HepG2 (cell line): Measurements from ENCODE around the gene LYG2. TPM values are rescaled to one million over a fixed set of nuclear protein-coding genes. Genes with fewer than 3 reads are reported as not detected.

Experiments used
- ATAC-seq: fragments of 200-7000 bp; cut with Tn5 transposase; 3 replicates; pipeline ENCODE4 v1.9.1; 2020; ENCODE audit warnings: mild to moderate bottlenecking, moderate library complexity
- BruUV-seq: library from RNA; stranded (reverse); fragments of 400-500 nt; replicated peaks from 2 replicates; lab custom pipeline; 2021; lab: Mats Ljungman, UMichigan
- CTCF ChIA-PET: fragments of 300-600 bp; formaldehyde crosslinking; extraction: SDS; loops from one replicate; lab custom pipeline; 2021; ENCODE audit warnings: low total read pairs, inconsistent platforms, low intra/inter-chr PET ratio; lab: Yijun Ruan, JAX
- POLR2A ChIA-PET: fragments of 350-600 bp; sonication (Branson Sonifier 250); formaldehyde crosslinking; loops from one replicate; lab custom pipeline; 2020; ENCODE audit warnings: antibody characterized with exemption, inconsistent platforms; lab: Yijun Ruan, JAX
- DNase-seq: peaks from one replicate; pipeline ENCODE4 v3.0.0-alpha.2; 2015; ENCODE audit warnings: low spot score
- FAIRE-seq: peaks from 3 replicates; lab custom pipeline; 2011; peaks lifted over from hg19 to GRCh38; lab: Jason Lieb, UNC
- H2AFZ ChIP-seq: one replicate; pipeline ENCODE4 v1.6.1; 2011; ENCODE audit warnings: low read length, inconsistent platforms
- H3K27ac ChIP-seq: fragments of 300-600 bp; 3 replicates; pipeline ENCODE4 v1.8.0; 2011; ENCODE audit warnings: mixed run types, mild to moderate bottlenecking, mixed read lengths, low read length, inconsistent platforms; ENCODE audit not compliant: insufficient read depth; ENCODE audit errors: extremely low read length
- H3K27me3 ChIP-seq, 2 experiments: fragments of 200-600 bp in 1 of 2; 2 replicates in 1 of 2; 3 replicates in 1 of 2; pipeline versions ENCODE4 v1.6.0 to v1.8.0; 2011; ENCODE audit warnings: low read length in 2 of 2, mild to moderate bottlenecking in 2 of 2, moderate library complexity in 2 of 2, inconsistent platforms in 1 of 2; ENCODE audit not compliant: insufficient read depth in 2 of 2, control insufficient read depth in 1 of 2
- H3K36me3 ChIP-seq, 2 experiments: fragments of 200-600 bp in 1 of 2; replicated peaks in 1 of 2; 2 replicates in 1 of 2; 3 replicates in 1 of 2; pipeline versions ENCODE4 v1.5.1 to v1.8.0; 2011; ENCODE audit warnings: low read length in 2 of 2, inconsistent platforms in 1 of 2; ENCODE audit not compliant: insufficient read depth in 2 of 2, control insufficient read depth in 1 of 2
- H3K4me1 ChIP-seq: 2 replicates; pipeline ENCODE4 v1.5.1; 2012; ENCODE audit warnings: low read length, inconsistent platforms; ENCODE audit not compliant: insufficient read depth
- H3K4me2 ChIP-seq: 2 replicates; pipeline ENCODE4 v1.6.0; 2011; ENCODE audit warnings: low read depth, low read length, inconsistent platforms
- H3K4me3 ChIP-seq, 3 experiments: fragments of 200-600 bp in 1 of 3; sonication (generic), shearing (Covaris generic) in 1 of 3; replicated peaks in 1 of 3; 2 replicates each; pipeline ENCODE4 v1.5.1; 2011 to 2016; ENCODE audit warnings: low read length in 3 of 3, inconsistent platforms in 2 of 3, low read depth in 2 of 3, mild to moderate bottlenecking in 2 of 3, control low read depth in 1 of 3, mixed read lengths in 1 of 3; ENCODE audit not compliant: insufficient read depth in 1 of 3
- H3K79me2 ChIP-seq: one replicate; pipeline ENCODE4 v1.6.1; 2011; ENCODE audit warnings: low read length, inconsistent platforms; ENCODE audit not compliant: insufficient read depth
- H3K9ac ChIP-seq: 2 replicates; pipeline ENCODE4 v1.6.0; 2011; ENCODE audit warnings: mild to moderate bottlenecking, low read depth, low read length, inconsistent platforms; ENCODE audit not compliant: insufficient read depth
- H3K9me3 ChIP-seq: 2 replicates; pipeline ENCODE4 v1.5.1; 2012; ENCODE audit warnings: mild to moderate bottlenecking, low read length
- H4K20me1 ChIP-seq: 2 replicates; pipeline ENCODE4 v1.6.0; 2011; ENCODE audit warnings: inconsistent platforms, mild to moderate bottlenecking, low read length, moderate library complexity; ENCODE audit not compliant: insufficient read depth
- IRX3 ChIP-seq: sonication (generic); formaldehyde crosslinking; IDR thresholded peaks from 2 replicates; pipeline ENCODE4 v1.8.1; 2023; ENCODE audit warnings: mild to moderate bottlenecking, low read depth, missing genetic modification reagents, borderline replicate concordance
- MAFF ChIP-seq: IDR thresholded peaks from 2 replicates; pipeline ENCODE4 v1.6.1; 2011; ENCODE audit warnings: low read depth, low read length, improper control_type of control experiment
- MAFK ChIP-seq, 2 experiments: IDR thresholded peaks in 1 of 2; conservative IDR thresholded peaks in 1 of 2; 2 replicates each; pipeline ENCODE4 v1.6.1; 2011; ENCODE audit warnings: improper control_type of control experiment in 2 of 2, low read length in 2 of 2
- MTA3 ChIP-seq: sonication (generic); formaldehyde crosslinking; IDR thresholded peaks from 2 replicates; pipeline ENCODE4 v1.4.0; 2020; ENCODE audit warnings: missing genetic modification reagents
- PHF21A ChIP-seq: sonication (generic); formaldehyde crosslinking; IDR thresholded peaks from 2 replicates; pipeline ENCODE4 v1.5.0; 2020; ENCODE audit warnings: mild to moderate bottlenecking, missing genetic modification reagents
- TMF1 ChIP-seq: sonication (generic); formaldehyde crosslinking; IDR thresholded peaks from 2 replicates; pipeline ENCODE4 v1.8.1; 2022; ENCODE audit warnings: low read depth, missing genetic modification reagents
- ZBTB42 ChIP-seq: sonication (generic); formaldehyde crosslinking; IDR thresholded peaks from 2 replicates; pipeline ENCODE4 v1.5.0; 2020; ENCODE audit warnings: mild to moderate bottlenecking, missing genetic modification reagents
- ZFP90 ChIP-seq: sonication (generic); formaldehyde crosslinking; IDR thresholded peaks from 2 replicates; pipeline ENCODE4 v1.8.0; 2022; ENCODE audit warnings: missing genetic modification reagents, mild to moderate bottlenecking, inconsistent platforms, borderline replicate concordance
- ZKSCAN8 ChIP-seq: IDR thresholded peaks from 2 replicates; pipeline ENCODE4 v1.6.1; 2016; ENCODE audit warnings: borderline replicate concordance, missing genetic modification reagents, missing compliant biosample characterization
- ZNF224 ChIP-seq: sonication (generic); formaldehyde crosslinking; IDR thresholded peaks from 2 replicates; pipeline ENCODE4 v1.5.0; 2020; ENCODE audit warnings: mild to moderate bottlenecking, missing genetic modification reagents
- ZNF616 ChIP-seq: sonication (generic); formaldehyde crosslinking; IDR thresholded peaks from 2 replicates; pipeline ENCODE4 v1.5.0; 2020; ENCODE audit warnings: low read depth, mild to moderate bottlenecking, missing genetic modification reagents
- WGBS: methylation state at CpG from one replicate; pipeline ENCODE4 v1.1.6; 2017; ENCODE audit warnings: low lambda C conversion rate; 5-methylcytosine and 5-hydroxymethylcytosine counted together
- in situ Hi-C: cut with HindIII; loops from 2 replicates; pipeline ENCODE4 v1.10.0; 2017; ENCODE audit warnings: low pct_unique_long_range_greater_than_20kb; ENCODE audit not compliant: extremely low pct_ligation_motif_present
- intact Hi-C: fragments of 100-400 bp; cut with micrococcal nuclease; formaldehyde crosslinking; loops from one replicate; pipeline ENCODE4 v1.10.0; 2022; ENCODE audit not compliant: unreplicated experiment
- polyA plus RNA-seq, 8 experiments: library from polyadenylated mRNA; depleted of rRNA in 3 of 8; stranded (reverse) in 7 of 8; unstranded in 1 of 8; fragments of >200 nt; fragmentation: Illumina TruSeq in 4 of 8; extraction: Trizol in 4 of 8; gene quantifications; 2 replicates each; pipeline versions ENCODE4 v1.2.1 to v1.2.3, GENCODE V29; 2011 to 2016; ENCODE audit warnings: low read depth in 4 of 8, missing spikeins in 1 of 8, mixed read lengths in 1 of 8; ENCODE audit not compliant: insufficient read depth in 1 of 8
- total RNA-seq, 5 experiments: library from RNA; depleted of rRNA; stranded (reverse); fragments of >200 nt; fragmentation: Illumina TruSeq; extraction: Trizol; gene quantifications; 2 replicates each; pipeline ENCODE4 v1.2.3, GENCODE V29; 2016; ENCODE audit warnings: low read depth in 1 of 5
- TF ChIP-seq, protein P1 (sequence below): sonication (generic); formaldehyde crosslinking; IDR thresholded peaks from 2 replicates; pipeline ENCODE4 v1.4.0; 2020; ENCODE audit warnings: missing genetic modification reagents
- TF ChIP-seq, protein P2 (sequence below): IDR thresholded peaks from 2 replicates; pipeline ENCODE4 v1.6.1; 2016; ENCODE audit warnings: low read depth, missing genetic modification reagents, missing compliant biosample characterization

LYG2 gene
- total and polyA plus RNA-seq, 2 of the 13 experiments (the other 11 are each of a cell fraction or from before 2014, with no cell fraction given): 0.15 to 0.18 TPM

DNA sequence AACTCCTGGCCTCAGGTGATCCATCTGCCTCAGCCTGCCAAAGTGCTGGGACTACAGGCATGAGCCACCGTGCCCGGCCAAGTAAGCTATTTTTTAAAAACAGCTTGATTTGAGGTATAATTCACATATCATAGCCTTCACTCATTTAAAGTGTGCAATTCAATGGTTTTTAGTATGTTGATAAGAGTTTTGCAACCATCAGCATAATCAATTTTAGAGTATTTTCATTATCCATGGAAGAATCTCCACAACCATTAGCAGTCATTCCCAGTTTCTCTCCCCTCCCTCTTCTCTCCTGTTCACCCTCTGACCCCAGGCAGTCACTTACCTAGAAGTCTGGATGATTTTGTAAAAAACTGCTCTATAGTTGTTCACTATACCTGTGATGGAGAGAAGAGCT lies 4.7 kb upstream of the LYG2 start:
- ATAC-seq (no peak), FAIRE-seq (no peak), DNase-seq (no peak)
- Histone ChIP-seq H3K4me1 (no peaks in the 10 kb centered on the region), H3K27me3 (no peaks in the 10 kb centered on the region; a peak in 1 of 5 replicates), H4K20me1 (no peaks in the 10 kb centered on the region), H3K9ac (no peak overlapping the region), H3K27ac (no peak overlapping the region), H3K36me3 (no peaks in the 10 kb centered on the region), H3K4me2 (no peak overlapping the region), H3K79me2 (no peaks in the 10 kb centered on the region), H3K4me3 (no peak overlapping the region), H2AFZ (no peak overlapping the region), H3K9me3 (no peaks in the 10 kb centered on the region)
- in situ Hi-C loops: no loop called here
- no peak for TF ChIP-seq ZNF224 (CRISPR knock-in tag)
- TF ChIP-seq MAFF: peak; percentile 65
- TF ChIP-seq TMF1 (CRISPR knock-in tag): no peak
- peak; percentile 73 to 88; a peak in 3 of 4 replicates for TF ChIP-seq MAFK (conservative IDR thresholded peaks at IDR 0.05 in 1 of 2, IDR thresholded peaks at IDR 0.05 in 1 of 2; ENCODE audit: low read length in 2 of 2)
- ChIA-PET POLR2A (no interaction called here), CTCF (no interaction called here)
- BruUV-seq: no TSS peak
- intact Hi-C loops: no loop called here
- 85% methylated on average over 2 of the region's 2 CpGs for WGBS

DNA sequence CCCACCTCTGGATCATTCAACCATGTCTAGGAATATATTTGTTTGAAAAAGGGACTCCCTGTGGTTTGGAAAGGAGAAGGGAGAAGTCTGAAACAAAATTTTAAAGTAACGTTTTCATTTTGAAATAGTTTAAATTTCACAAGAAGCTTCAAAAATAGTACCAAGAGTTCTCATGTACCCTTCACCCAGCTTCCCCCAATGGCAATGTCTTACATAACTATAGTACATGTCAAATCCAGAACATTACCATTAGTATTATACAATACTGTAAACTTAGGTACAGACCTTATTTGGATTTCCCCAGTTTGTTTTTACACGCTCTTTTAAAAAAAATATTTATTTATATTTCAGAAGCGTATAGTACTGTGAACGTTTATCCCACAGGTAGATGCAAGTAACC lies 4.0 kb upstream of the LYG2 start:
- H3K79me2 ChIP-seq: no peaks in the 10 kb centered on the region
- WGBS: 43% methylated on average over 4 of the region's 4 CpGs
- H3K9me3 ChIP-seq: no peaks in the 10 kb centered on the region
- H3K4me1 ChIP-seq: no peaks in the 10 kb centered on the region
- FAIRE-seq (no peak), ATAC-seq (no peak), DNase-seq (no peak)
- no peaks in the 10 kb centered on the region for H4K20me1 ChIP-seq
- H3K9ac ChIP-seq: no peak overlapping the region
- in situ Hi-C loops (no loop called here), intact Hi-C loops (no loop called here)
- H3K36me3 ChIP-seq: no peaks in the 10 kb centered on the region
- H3K27me3 ChIP-seq: no peaks in the 10 kb centered on the region; a peak in 1 of 5 replicates
- H3K4me2 ChIP-seq: no peak overlapping the region
- ChIA-PET CTCF (no interaction called here), POLR2A (no interaction called here)
- no peak overlapping the region for H2AFZ ChIP-seq
- no peak overlapping the region for H3K4me3 ChIP-seq
- no peak overlapping the region for H3K27ac ChIP-seq
- BruUV-seq: no TSS peak
- TF ChIP-seq PHF21A (no peak), ZFP90 (CRISPR knock-in tag) (no peak), MTA3 (no peak), IRX3 (no peak), ZNF616 (no peak), ZKSCAN8 (no peak), ZBTB42 (CRISPR knock-in tag) (no peak)
- TF ChIP-seq, protein P1, sequence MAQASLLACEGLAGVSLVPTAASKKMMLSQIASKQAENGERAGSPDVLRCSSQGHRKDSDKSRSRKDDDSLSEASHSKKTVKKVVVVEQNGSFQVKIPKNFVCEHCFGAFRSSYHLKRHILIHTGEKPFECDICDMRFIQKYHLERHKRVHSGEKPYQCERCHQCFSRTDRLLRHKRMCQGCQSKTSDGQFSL: no peak
- TF ChIP-seq, protein P2, sequence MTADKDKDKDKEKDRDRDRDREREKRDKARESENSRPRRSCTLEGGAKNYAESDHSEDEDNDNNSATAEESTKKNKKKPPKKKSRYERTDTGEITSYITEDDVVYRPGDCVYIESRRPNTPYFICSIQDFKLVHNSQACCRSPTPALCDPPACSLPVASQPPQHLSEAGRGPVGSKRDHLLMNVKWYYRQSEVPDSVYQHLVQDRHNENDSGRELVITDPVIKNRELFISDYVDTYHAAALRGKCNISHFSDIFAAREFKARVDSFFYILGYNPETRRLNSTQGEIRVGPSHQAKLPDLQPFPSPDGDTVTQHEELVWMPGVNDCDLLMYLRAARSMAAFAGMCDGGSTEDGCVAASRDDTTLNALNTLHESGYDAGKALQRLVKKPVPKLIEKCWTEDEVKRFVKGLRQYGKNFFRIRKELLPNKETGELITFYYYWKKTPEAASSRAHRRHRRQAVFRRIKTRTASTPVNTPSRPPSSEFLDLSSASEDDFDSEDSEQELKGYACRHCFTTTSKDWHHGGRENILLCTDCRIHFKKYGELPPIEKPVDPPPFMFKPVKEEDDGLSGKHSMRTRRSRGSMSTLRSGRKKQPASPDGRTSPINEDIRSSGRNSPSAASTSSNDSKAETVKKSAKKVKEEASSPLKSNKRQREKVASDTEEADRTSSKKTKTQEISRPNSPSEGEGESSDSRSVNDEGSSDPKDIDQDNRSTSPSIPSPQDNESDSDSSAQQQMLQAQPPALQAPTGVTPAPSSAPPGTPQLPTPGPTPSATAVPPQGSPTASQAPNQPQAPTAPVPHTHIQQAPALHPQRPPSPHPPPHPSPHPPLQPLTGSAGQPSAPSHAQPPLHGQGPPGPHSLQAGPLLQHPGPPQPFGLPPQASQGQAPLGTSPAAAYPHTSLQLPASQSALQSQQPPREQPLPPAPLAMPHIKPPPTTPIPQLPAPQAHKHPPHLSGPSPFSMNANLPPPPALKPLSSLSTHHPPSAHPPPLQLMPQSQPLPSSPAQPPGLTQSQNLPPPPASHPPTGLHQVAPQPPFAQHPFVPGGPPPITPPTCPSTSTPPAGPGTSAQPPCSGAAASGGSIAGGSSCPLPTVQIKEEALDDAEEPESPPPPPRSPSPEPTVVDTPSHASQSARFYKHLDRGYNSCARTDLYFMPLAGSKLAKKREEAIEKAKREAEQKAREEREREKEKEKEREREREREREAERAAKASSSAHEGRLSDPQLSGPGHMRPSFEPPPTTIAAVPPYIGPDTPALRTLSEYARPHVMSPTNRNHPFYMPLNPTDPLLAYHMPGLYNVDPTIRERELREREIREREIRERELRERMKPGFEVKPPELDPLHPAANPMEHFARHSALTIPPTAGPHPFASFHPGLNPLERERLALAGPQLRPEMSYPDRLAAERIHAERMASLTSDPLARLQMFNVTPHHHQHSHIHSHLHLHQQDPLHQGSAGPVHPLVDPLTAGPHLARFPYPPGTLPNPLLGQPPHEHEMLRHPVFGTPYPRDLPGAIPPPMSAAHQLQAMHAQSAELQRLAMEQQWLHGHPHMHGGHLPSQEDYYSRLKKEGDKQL (CRISPR knock-in tag): no peak
